Smooth muscle cell (in vitro differentiated cells): Measurements from ENCODE around the gene AJAP1. TPM values are rescaled to one million over a fixed set of nuclear protein-coding genes. Genes with fewer than 3 reads are reported as not detected.

ENCODE experiments used
- DNase-seq: peaks from one replicate; lab custom pipeline; 2025; ENCODE audit not compliant: unreplicated experiment; lab: John Stamatoyannopoulos, UW
- H2AFZ ChIP-seq: fragments of 200-600 bp; sonication (generic); 2 replicates; pipeline ENCODE4 v1.6.0; 2016; ENCODE audit warnings: antibody characterized with exemption, low read depth, mild to moderate bottlenecking
- H3F3A ChIP-seq: fragments of 200-600 bp; sonication (generic); 2 replicates; pipeline ENCODE4 v1.6.0; 2017; ENCODE audit warnings: antibody characterized with exemption, low read depth
- H3K27ac ChIP-seq: fragments of 200-600 bp; sonication (generic); 2 replicates; pipeline ENCODE4 v1.5.1; 2016; ENCODE audit warnings: low read depth, mild to moderate bottlenecking
- H3K27me3 ChIP-seq: fragments of 200-600 bp; sonication (generic); 2 replicates; pipeline ENCODE4 v1.6.1; 2016; ENCODE audit warnings: low read depth, mild to moderate bottlenecking
- H3K36me3 ChIP-seq: fragments of 200-600 bp; sonication (generic); 2 replicates; pipeline ENCODE4 v1.5.1; 2016; ENCODE audit warnings: low read depth
- H3K4me1 ChIP-seq: fragments of 200-600 bp; sonication (generic); 2 replicates; pipeline ENCODE4 v1.5.1; 2016; ENCODE audit warnings: low read depth
- H3K4me2 ChIP-seq: fragments of 200-600 bp; sonication (generic); 2 replicates; pipeline ENCODE4 v1.6.0; 2016; ENCODE audit warnings: mild to moderate bottlenecking
- H3K4me3 ChIP-seq: fragments of 200-600 bp; sonication (generic); 2 replicates; pipeline ENCODE4 v1.5.1; 2016; ENCODE audit warnings: mild to moderate bottlenecking
- H3K79me2 ChIP-seq: fragments of 200-600 bp; sonication (generic); 2 replicates; pipeline ENCODE4 v1.6.0; 2016; ENCODE audit warnings: low read depth, mild to moderate bottlenecking
- H3K9ac ChIP-seq: fragments of 200-600 bp; sonication (generic); 2 replicates; pipeline ENCODE4 v1.6.0; 2016; ENCODE audit warnings: low read depth
- H3K9me3 ChIP-seq: fragments of 200-600 bp; sonication (generic); replicated peaks from 2 replicates; pipeline ENCODE4 v1.5.1; 2016; ENCODE audit warnings: low read depth
- H4K20me1 ChIP-seq: fragments of 200-600 bp; sonication (generic); 2 replicates; pipeline ENCODE4 v1.6.0; 2016; ENCODE audit warnings: low read depth
- CTCF ChIP-seq: fragments of 200-600 bp; sonication (generic); IDR thresholded peaks from 2 replicates; pipeline ENCODE4 v1.5.1; 2017; ENCODE audit warnings: borderline replicate concordance, mild to moderate bottlenecking, antibody characterized with exemption; ENCODE audit not compliant: insufficient read depth, poor library complexity, severe bottlenecking
- WGBS: methylation state at CpG from one replicate; pipeline ENCODE4 v1.1.7; 2016; ENCODE audit warnings: low lambda C conversion rate; 5-methylcytosine and 5-hydroxymethylcytosine counted together
- polyA plus RNA-seq: library from polyadenylated mRNA; unstranded; fragments of >200 nt; fragmentation: Nextera tagmentation; extraction: Ambion mirVana; gene quantifications from 2 replicates; pipeline ENCODE4 v1.2.1, GENCODE V29; 2016
- total RNA-seq: library from RNA; depleted of rRNA; stranded (reverse); fragments of >200 nt; gene quantifications from 2 replicates; pipeline ENCODE4 v1.2.3, GENCODE V29; 2014

AJAP1 gene
- total and polyA plus RNA-seq, 2 experiments from 2014 or later = 0.10 to 0.58 TPM

- H3K9ac ChIP-seq = no peak overlapping the region
- no peaks in the 10 kb centered on the region for H3K79me2 ChIP-seq
- DNase-seq = no peak
- H3K4me2 ChIP-seq = peak overlapping the region; percentile 30
- peak overlapping the region; percentile 52 for H3K27ac ChIP-seq
- H4K20me1 ChIP-seq = no peaks in the 10 kb centered on the region
- no peak overlapping the region for H3K4me3 ChIP-seq
- H3K4me1 ChIP-seq = no peaks in the 10 kb centered on the region
- no peaks in the 10 kb centered on the region for H3K9me3 ChIP-seq
- H3F3A ChIP-seq = peaks cover 7% of the 10 kb centered on the region
- H3K27me3 ChIP-seq = no peaks in the 10 kb centered on the region
- TF ChIP-seq CTCF = no peak
- no peaks in the 10 kb centered on the region for H3K36me3 ChIP-seq
- H2AFZ ChIP-seq = no peak overlapping the region
- WGBS = 67% methylated on average over 5 of the region's 5 CpGs
These were observed 133.1 kb downstream of the AJAP1 start for GRCh38 chr1:4787551-4787950.

- no peak overlapping the region for H3K9ac ChIP-seq
- H3K27me3 ChIP-seq = no peaks in the 10 kb centered on the region
- TF ChIP-seq CTCF = no peak
- no peaks in the 10 kb centered on the region for H4K20me1 ChIP-seq
- no peaks in the 10 kb centered on the region for H3K9me3 ChIP-seq
- no peak overlapping the region for H3K4me3 ChIP-seq
- no peaks in the 10 kb centered on the region for H3K79me2 ChIP-seq
- H3K27ac ChIP-seq = no peak overlapping the region
- H2AFZ ChIP-seq = no peak overlapping the region
- 75% methylated on average over 4 of the region's 4 CpGs for WGBS
- no peak overlapping the region for H3K4me2 ChIP-seq
- peaks cover 7% of the 10 kb centered on the region for H3F3A ChIP-seq
- DNase-seq = no peak
- H3K36me3 ChIP-seq = no peaks in the 10 kb centered on the region
- H3K4me1 ChIP-seq = no peaks in the 10 kb centered on the region
These were observed 138.2 kb downstream of the AJAP1 start for GRCh38 chr1:4792565-4792964.

- H3K27ac ChIP-seq = no peak overlapping the region
- no peak overlapping the region for H3K4me3 ChIP-seq
- H3K79me2 ChIP-seq = no peaks in the 10 kb centered on the region
- no peak overlapping the region for H3K9ac ChIP-seq
- H3K9me3 ChIP-seq = no peaks in the 10 kb centered on the region
- no peak overlapping the region for H2AFZ ChIP-seq
- DNase-seq = no peak
- H3F3A ChIP-seq = no peaks in the 10 kb centered on the region
- WGBS = 86% methylated on average over 6 of the region's 6 CpGs
- no peaks in the 10 kb centered on the region for H3K4me1 ChIP-seq
- no peak for TF ChIP-seq CTCF
- no peak overlapping the region for H3K4me2 ChIP-seq
- no peaks in the 10 kb centered on the region for H4K20me1 ChIP-seq
- H3K36me3 ChIP-seq = no peaks in the 10 kb centered on the region
- no peaks in the 10 kb centered on the region for H3K27me3 ChIP-seq
These were observed 139.8 kb downstream of the AJAP1 start for GRCh38 chr1:4794020-4794780.
